H1 (cell line): ENCODE measurements around the gene CACNB2. TPM values are rescaled to one million over a fixed set of nuclear protein-coding genes. Genes with fewer than 3 reads are reported as not detected.

Experiments used
- CTCF ChIA-PET: fragments of 300-600 bp; sonication (Branson Sonifier 250); formaldehyde crosslinking; loops from one replicate; lab custom pipeline; 2021; ENCODE audit not compliant: partially characterized antibody; lab: Charles Lee
- POLR2A ChIA-PET: fragments of 300-600 bp; sonication (Branson Sonifier 250); formaldehyde crosslinking; loops from one replicate; lab custom pipeline; 2021; ENCODE audit warnings: inconsistent platforms; ENCODE audit not compliant: partially characterized antibody; lab: Charles Lee
- DNase-seq, 2 experiments: peaks; one replicate each; pipeline versions ENCODE4 v3.0.0 to v3.0.0-alpha.2; 2010 to 2022; ENCODE audit warnings: low spot score in 2 of 2, low read depth in 1 of 2, mixed read lengths in 1 of 2
- FAIRE-seq: peaks from 2 replicates; lab custom pipeline; 2011; peaks lifted over from hg19 to GRCh38; lab: Jason Lieb, UNC
- H2AFZ ChIP-seq: 2 replicates; pipeline ENCODE4 v1.8.1; 2012; ENCODE audit warnings: low read length, inconsistent platforms
- H2AK5ac ChIP-seq: 2 replicates; pipeline ENCODE4 v1.6.1; 2013; ENCODE audit warnings: low read depth, low read length
- H2BK120ac ChIP-seq: replicated peaks from 2 replicates; pipeline ENCODE3; 2013; ENCODE audit warnings: low read depth, low read length, inconsistent platforms
- H2BK12ac ChIP-seq: 2 replicates; pipeline ENCODE4 v1.6.1; 2013; ENCODE audit warnings: low read depth, low read length
- H2BK15ac ChIP-seq: 2 replicates; pipeline ENCODE4 v1.6.1; 2013; ENCODE audit warnings: low read length
- H2BK20ac ChIP-seq: 2 replicates; pipeline ENCODE4 v1.6.1; 2013; ENCODE audit warnings: low read length
- H2BK5ac ChIP-seq: 2 replicates; pipeline ENCODE4 v1.6.1; 2013; ENCODE audit warnings: low read depth, low read length
- H3K14ac ChIP-seq: 2 replicates; pipeline ENCODE4 v1.6.1; 2013; ENCODE audit warnings: inconsistent platforms; ENCODE audit not compliant: insufficient read length
- H3K18ac ChIP-seq: 2 replicates; pipeline ENCODE4 v1.6.1; 2013; ENCODE audit warnings: low read length; ENCODE audit errors: extremely low read depth
- H3K23ac ChIP-seq: 2 replicates; pipeline ENCODE4 v1.6.1; 2013; ENCODE audit warnings: inconsistent platforms; ENCODE audit not compliant: insufficient read length
- H3K23me2 ChIP-seq: 2 replicates; pipeline ENCODE4 v1.6.1; 2013; ENCODE audit warnings: low read depth, low read length
- H3K27ac ChIP-seq: 2 replicates; pipeline ENCODE4 v1.6.1; 2011; ENCODE audit warnings: low read depth, low read length, inconsistent platforms
- H3K27me3 ChIP-seq, 4 experiments: replicated peaks in 1 of 4; 1 replicate in 1 of 4; 2 replicates in 3 of 4; pipeline versions ENCODE4 v1.6.1 to v1.8.1; 2011 to 2013; ENCODE audit warnings: low read length in 3 of 4, mild to moderate bottlenecking in 3 of 4, inconsistent platforms in 2 of 4, mixed read lengths in 2 of 4, moderate library complexity in 1 of 4; ENCODE audit not compliant: control insufficient read depth in 3 of 4, insufficient read depth in 3 of 4; ENCODE audit errors: extremely low read depth in 1 of 4
- H3K36me3 ChIP-seq, 4 experiments: 2 replicates each; pipeline versions ENCODE4 v1.6.1 to v1.8.1; 2011 to 2013; ENCODE audit warnings: mild to moderate bottlenecking in 4 of 4, low read length in 3 of 4, moderate library complexity in 2 of 4, control low read depth in 1 of 4, inconsistent platforms in 1 of 4; ENCODE audit not compliant: insufficient read depth in 4 of 4, control insufficient read depth in 2 of 4
- H3K4ac ChIP-seq: replicated peaks from 2 replicates; pipeline ENCODE3; 2013; ENCODE audit warnings: low read length, low read depth, mixed read lengths, inconsistent platforms; ENCODE audit not compliant: insufficient read length
- H3K4me1 ChIP-seq, 4 experiments: replicated peaks in 1 of 4; 1 replicate in 1 of 4; 2 replicates in 3 of 4; pipeline versions ENCODE4 v1.6.1 to v1.8.1; 2011 to 2013; ENCODE audit warnings: low read length in 3 of 4, inconsistent platforms in 2 of 4, mixed read lengths in 1 of 4; ENCODE audit not compliant: insufficient read depth in 4 of 4, control insufficient read depth in 3 of 4
- H3K4me2 ChIP-seq, 2 experiments: 2 replicates each; pipeline versions ENCODE4 v1.6.1 to v1.8.1; 2011 to 2013; ENCODE audit warnings: low read depth in 2 of 2, low read length in 2 of 2, control low read depth in 1 of 2, inconsistent platforms in 1 of 2, mild to moderate bottlenecking in 1 of 2; ENCODE audit not compliant: insufficient read depth in 1 of 2
- H3K4me3 ChIP-seq, 4 experiments: fragments of 200-600, 300-600 bp in 1 of 4; sonication (generic), shearing (Covaris generic), sonication (Bioruptor Twin) in 1 of 4; 2 replicates each; pipeline versions ENCODE4 v1.5.1 to v1.8.1; 2011 to 2016; ENCODE audit warnings: low read length in 4 of 4, low read depth in 3 of 4, control low read depth in 2 of 4, inconsistent platforms in 2 of 4, mild to moderate bottlenecking in 2 of 4, mixed read lengths in 1 of 4, moderate library complexity in 1 of 4; ENCODE audit not compliant: insufficient read depth in 2 of 4; ENCODE audit errors: extremely low read depth in 1 of 4
- H3K56ac ChIP-seq: replicated peaks from 2 replicates; pipeline ENCODE3; 2013; ENCODE audit warnings: low read depth, mild to moderate bottlenecking, mixed read lengths, low read length, inconsistent platforms; ENCODE audit not compliant: insufficient read length
- H3K79me1 ChIP-seq: 2 replicates; pipeline ENCODE4 v1.6.1; 2013; ENCODE audit warnings: low read depth, low read length, control low read depth
- H3K79me2 ChIP-seq, 2 experiments: 2 replicates each; pipeline versions ENCODE4 v1.6.1 to v1.8.1; 2012 to 2013; ENCODE audit warnings: low read length in 2 of 2, mild to moderate bottlenecking in 2 of 2, inconsistent platforms in 1 of 2; ENCODE audit not compliant: insufficient read depth in 2 of 2, control insufficient read depth in 1 of 2
- H3K9ac ChIP-seq, 4 experiments: replicated peaks in 1 of 4; 1 replicate in 1 of 4; 2 replicates in 3 of 4; pipeline versions ENCODE4 v1.6.1 to v1.8.1; 2011 to 2013; ENCODE audit warnings: low read depth in 3 of 4, low read length in 3 of 4, control low read depth in 2 of 4, mild to moderate bottlenecking in 2 of 4, moderate library complexity in 2 of 4, inconsistent platforms in 1 of 4; ENCODE audit errors: extremely low read depth in 1 of 4
- H3K9me3 ChIP-seq, 2 experiments: 2 replicates each; pipeline versions ENCODE4 v1.6.1 to v1.8.1; 2012 to 2013; ENCODE audit warnings: mild to moderate bottlenecking in 2 of 2, moderate library complexity in 2 of 2, control low read depth in 1 of 2, inconsistent platforms in 1 of 2, low read depth in 1 of 2, low read length in 1 of 2, mixed read lengths in 1 of 2; ENCODE audit not compliant: insufficient read depth in 2 of 2
- H4K20me1 ChIP-seq, 2 experiments: replicated peaks in 1 of 2; 2 replicates each; pipeline versions ENCODE3 to v1.8.1; 2011 to 2013; ENCODE audit warnings: inconsistent platforms in 2 of 2, low read length in 2 of 2, mild to moderate bottlenecking in 1 of 2; ENCODE audit not compliant: insufficient read depth in 2 of 2, control insufficient read depth in 1 of 2
- H4K5ac ChIP-seq: 2 replicates; pipeline ENCODE4 v1.6.1; 2013; ENCODE audit warnings: low read length, low read depth, mixed read lengths, inconsistent platforms; ENCODE audit not compliant: insufficient read length
- H4K8ac ChIP-seq: 2 replicates; pipeline ENCODE4 v1.8.0; 2013; ENCODE audit warnings: mild to moderate bottlenecking, moderate library complexity, low read length, inconsistent platforms; ENCODE audit not compliant: insufficient read depth; ENCODE audit errors: extremely low read depth
- H4K91ac ChIP-seq: replicated peaks from 2 replicates; pipeline ENCODE3; 2013; ENCODE audit warnings: low read length, mixed read lengths, inconsistent platforms; ENCODE audit not compliant: insufficient read length
- ATF2 ChIP-seq: IDR thresholded peaks from 2 replicates; pipeline ENCODE4 v1.6.1; 2012; ENCODE audit warnings: low read length, inconsistent platforms
- CBX8 ChIP-seq: fragments of 300-800, 300-1000 bp; sonication (generic); IDR thresholded peaks from 2 replicates; pipeline ENCODE4 v1.7.1; 2016; ENCODE audit warnings: low read depth, low read length, borderline replicate concordance
- CHD1 ChIP-seq: IDR thresholded peaks from 2 replicates; pipeline ENCODE4 v1.6.1; 2012; ENCODE audit warnings: low read depth, low read length, improper control_type of control experiment
- CHD2 ChIP-seq: IDR thresholded peaks from 2 replicates; pipeline ENCODE4 v1.6.1; 2012; ENCODE audit warnings: low read length, improper control_type of control experiment
- HDAC2 ChIP-seq, 2 experiments: fragments of 300-600 bp in 1 of 2; sonication (generic) in 1 of 2; IDR thresholded peaks; 2 replicates each; pipeline ENCODE4 v1.6.1; 2011 to 2012; ENCODE audit warnings: low read depth in 2 of 2, low read length in 2 of 2, mild to moderate bottlenecking in 2 of 2, moderate library complexity in 2 of 2, borderline replicate concordance in 1 of 2, inconsistent platforms in 1 of 2
- PHF8 ChIP-seq: fragments of 200-600 bp; sonication (generic); conservative IDR thresholded peaks from 2 replicates; pipeline ENCODE4 v1.7.1; 2012; ENCODE audit warnings: low read depth, mild to moderate bottlenecking, inconsistent platforms, low read length, moderate library complexity
- SAP30 ChIP-seq: fragments of 300-600 bp; sonication (generic); IDR thresholded peaks from 2 replicates; pipeline ENCODE4 v1.7.1; 2012; ENCODE audit warnings: low read length, moderate library complexity, mild to moderate bottlenecking, inconsistent platforms; ENCODE audit not compliant: insufficient read depth, insufficient replicate concordance
- SIN3A ChIP-seq, 2 experiments: IDR thresholded peaks in 1 of 2; conservative IDR thresholded peaks in 1 of 2; 2 replicates each; pipeline ENCODE4 v1.6.1; 2011 to 2012; ENCODE audit warnings: low read length in 2 of 2, improper control_type of control experiment in 1 of 2, low read depth in 1 of 2, mild to moderate bottlenecking in 1 of 2
- SIRT6 ChIP-seq: IDR thresholded peaks from one replicate; pipeline ENCODE4 v1.7.1; 2012; ENCODE audit warnings: low read length, inconsistent platforms
- SP2 ChIP-seq: IDR thresholded peaks from 2 replicates; pipeline ENCODE4 v1.6.1; 2012; ENCODE audit warnings: mild to moderate bottlenecking, low read length, inconsistent platforms
- YY1 ChIP-seq: IDR thresholded peaks from 2 replicates; pipeline ENCODE4 v1.6.1; 2011; ENCODE audit warnings: low read depth, mild to moderate bottlenecking, low read length
- WGBS, 2 experiments: shearing (Covaris generic) in 1 of 2; methylation state at CpG; one replicate each; pipeline versions ENCODE4 v1.1.6 to v1.1.7; 2013 to 2015; ENCODE audit warnings: low lambda C conversion rate in 2 of 2, mixed read lengths in 2 of 2, inconsistent platforms in 1 of 2, low coverage in 1 of 2, missing lambda C conversion rate in 1 of 2; ENCODE audit not compliant: insufficient replicate concordance in 2 of 2, insufficient coverage in 1 of 2, insufficient read length in 1 of 2; ENCODE audit errors: extremely low coverage in 1 of 2, missing lambda C conversion rate in 1 of 2; 5-methylcytosine and 5-hydroxymethylcytosine counted together
- polyA plus RNA-seq, 7 experiments: library from polyadenylated mRNA; depleted of rRNA in 3 of 7; stranded (reverse) in 5 of 7; unstranded in 2 of 7; fragments of >200 nt in 5 of 7; fragments of 200-250 nt in 2 of 7; gene quantifications; 1 replicate in 5 of 7; 2 replicates in 1 of 7; 4 replicates in 1 of 7; pipeline versions ENCODE4 v1.2.1 to v1.2.3, GENCODE V29; 2011 to 2013; ENCODE audit warnings: missing spikeins in 2 of 7, mixed read lengths in 2 of 7
- total RNA-seq: library from RNA; stranded (reverse); fragmentation: NEBNext Ultra II Directional; extraction: Animal tissue kit (Norgen Biotek cat#: 25700); gene quantifications from 2 replicates; pipeline ENCODE4 v1.2.1, GENCODE V29; 2021

Gene CACNB2
- total and polyA plus RNA-seq, 2 of the 8 experiments (the other 6 are each of a cell fraction or from before 2014, with no cell fraction given) = 2.4 to 3.2 TPM

- Histone ChIP-seq H3K4me2 (no peak overlapping the region), H2AK5ac (no peak overlapping the region), H4K8ac (no peak overlapping the region), H3K27ac (no peak overlapping the region), H3K9ac (no peak overlapping the region), H3K4me1 (no peaks in the 10 kb centered on the region), H3K79me1 (no peaks in the 10 kb centered on the region), H3K18ac (no peak overlapping the region), H3K23me2 (no peaks in the 10 kb centered on the region), H3K27me3 (no peaks in the 10 kb centered on the region), H2BK15ac (no peak overlapping the region), H2AFZ (no peak overlapping the region), H3K56ac (no peak overlapping the region), H3K4me3 (no peak overlapping the region), H2BK5ac (no peak overlapping the region), H3K36me3 (no peaks in the 10 kb centered on the region), H2BK12ac (no peak overlapping the region), H3K79me2 (no peaks in the 10 kb centered on the region), H3K14ac (no peak overlapping the region), H2BK20ac (no peak overlapping the region), H3K4ac (no peak overlapping the region), H4K91ac (no peak overlapping the region), H2BK120ac (no peak overlapping the region), H4K20me1 (no peaks in the 10 kb centered on the region), H3K23ac (no peak overlapping the region), H4K5ac (no peak overlapping the region), H3K9me3 (no peaks in the 10 kb centered on the region)
- ChIA-PET CTCF (interaction anchor here (0.8 kb wide), 1 partner anchor 233 kb away, joined by 4 read pairs; no protein-coding TSS in a partner anchor), POLR2A (no interaction called here)
- 87% methylated on average over 3 of the region's 3 CpGs; no CpG with 5 or more reads in 1 of the 2 experiments for WGBS, 2 experiments
- FAIRE-seq (no peak), DNase-seq (no peak)
- TF ChIP-seq CBX8 (no peak), YY1 (no peak), SP2 (no peak), ATF2 (no peak), SIN3A (conservative IDR thresholded peaks at IDR 0.05 in 1 of 2, IDR thresholded peaks at IDR 0.05 in 1 of 2; ENCODE audit: low read depth in 1 of 2, low read length in 2 of 2) (no peak), HDAC2 (IDR thresholded peaks at IDR 0.05; ENCODE audit: borderline replicate concordance in 1 of 2, low read depth in 2 of 2, low read length in 2 of 2) (no peak), SAP30 (no peak), CHD2 (no peak), PHF8 (no peak), SIRT6 (no peak), CHD1 (no peak)
Measured at GRCh38 chr10:18368273-18368672, 228.0 kb downstream of the CACNB2 start.
